GM12892 (cell line): ENCODE data around the gene TTLL5.

Experiments used
- POLR2AphosphoS5 ChIP-seq: IDR thresholded peaks from 2 replicates; pipeline ENCODE4 v1.6.1; 2011; ENCODE audit warnings: low read depth, low read length, control low read depth
- TAF1 ChIP-seq: IDR thresholded peaks from 2 replicates; pipeline ENCODE4 v1.6.1; 2011; ENCODE audit warnings: low read depth, mild to moderate bottlenecking, control low read depth, low read length, borderline replicate concordance

- TF ChIP-seq TAF1, result no peak
- TF ChIP-seq POLR2AphosphoS5, result no peak
Measured at GRCh38 chr14:75649337-75649736, 11.7 kb upstream of the TTLL5 start.
